Right kidney (tissue), 1 donor: Measurements from ENCODE around the gene SLC7A7.
"Not testable (repeated sequence)": the region's sequence is repeated elsewhere in the genome, so short reads cannot be mapped to it uniquely, and the experiment has no call there.

Source experiments
- DNase-seq: peaks from one replicate; pipeline ENCODE4 v3.0.0-alpha.2; 2016

SLC7A7 gene

GRCh38 chr14:22844221-22845102, 29.2 kb upstream of the SLC7A7 start:
- no peak for DNase-seq

DNA sequence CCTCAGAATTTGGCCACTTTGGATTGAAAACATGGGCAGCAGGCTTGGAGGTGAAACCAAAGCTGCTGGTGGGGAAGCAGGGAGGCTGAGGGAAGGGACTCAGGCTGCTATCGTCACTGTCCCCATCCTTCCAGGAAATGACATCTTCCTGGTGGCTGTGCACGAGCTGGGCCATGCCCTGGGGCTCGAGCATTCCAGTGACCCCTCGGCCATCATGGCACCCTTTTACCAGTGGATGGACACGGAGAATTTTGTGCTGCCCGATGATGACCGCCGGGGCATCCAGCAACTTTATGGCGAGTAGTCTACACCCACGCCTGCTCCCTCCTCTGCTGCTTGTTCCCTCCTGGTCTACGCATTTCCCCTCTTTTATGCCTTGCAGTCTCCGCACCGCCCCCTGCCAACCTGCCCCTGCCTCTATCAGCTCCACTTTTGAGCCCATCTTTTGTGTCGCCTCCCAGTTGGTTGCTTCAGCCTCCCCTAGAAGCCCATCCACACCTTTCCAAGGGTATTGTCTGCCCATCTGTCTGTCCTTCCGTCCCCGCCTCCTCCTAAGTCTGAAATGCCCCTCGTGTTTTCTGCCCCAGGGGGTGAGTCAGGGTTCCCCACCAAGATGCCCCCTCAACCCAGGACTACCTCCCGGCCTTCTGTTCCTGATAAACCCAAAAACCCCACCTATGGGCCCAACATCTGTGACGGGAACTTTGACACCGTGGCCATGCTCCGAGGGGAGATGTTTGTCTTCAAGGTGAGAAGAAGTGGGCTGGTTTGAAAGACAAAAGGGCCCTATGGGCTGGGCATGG, 28.1 kb upstream of the SLC7A7 start:
- no peak for DNase-seq

DNA sequence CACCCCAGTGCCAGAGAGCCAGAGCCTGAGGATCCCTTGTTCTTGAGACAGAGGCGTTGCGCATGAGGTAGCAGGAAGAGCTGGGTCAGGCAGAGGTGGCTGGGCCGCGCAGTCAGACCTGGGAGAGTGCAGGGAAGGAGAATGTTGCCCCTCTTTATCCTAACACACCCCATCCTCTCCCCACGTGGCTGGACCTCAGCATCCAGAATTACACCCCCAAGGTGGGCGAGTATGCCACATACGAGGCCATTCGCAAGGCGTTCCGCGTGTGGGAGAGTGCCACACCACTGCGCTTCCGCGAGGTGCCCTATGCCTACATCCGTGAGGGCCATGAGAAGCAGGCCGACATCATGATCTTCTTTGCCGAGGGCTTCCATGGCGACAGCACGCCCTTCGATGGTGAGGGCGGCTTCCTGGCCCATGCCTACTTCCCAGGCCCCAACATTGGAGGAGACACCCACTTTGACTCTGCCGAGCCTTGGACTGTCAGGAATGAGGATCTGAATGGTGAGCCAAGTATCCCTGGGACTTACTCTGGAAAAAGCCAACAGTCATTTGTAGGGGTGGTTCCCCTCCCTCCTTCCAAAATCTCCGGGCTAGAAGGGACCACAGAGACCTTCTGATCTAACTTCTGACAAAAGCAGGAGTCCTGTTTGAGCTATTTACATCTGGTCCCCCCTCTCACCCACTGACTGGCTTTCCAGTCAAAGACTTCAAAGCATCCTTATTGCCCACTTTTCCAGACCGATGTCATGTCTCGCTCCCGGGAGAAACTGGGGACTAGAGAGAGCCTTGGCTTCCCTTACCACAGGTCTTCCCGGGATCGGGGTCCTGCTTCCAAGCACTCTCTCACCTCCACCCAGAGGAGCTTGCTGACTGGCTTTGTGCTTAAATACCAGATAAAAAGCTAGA, 27.2 kb upstream of the SLC7A7 start:
- DNase-seq: no peak

- no peak for DNase-seq
Observed at GRCh38 chr14:22841769-22842168, 26.5 kb upstream of the SLC7A7 start.

- no peak for DNase-seq
Observed at GRCh38 chr14:22841311-22841710, 26.1 kb upstream of the SLC7A7 start.

DNA sequence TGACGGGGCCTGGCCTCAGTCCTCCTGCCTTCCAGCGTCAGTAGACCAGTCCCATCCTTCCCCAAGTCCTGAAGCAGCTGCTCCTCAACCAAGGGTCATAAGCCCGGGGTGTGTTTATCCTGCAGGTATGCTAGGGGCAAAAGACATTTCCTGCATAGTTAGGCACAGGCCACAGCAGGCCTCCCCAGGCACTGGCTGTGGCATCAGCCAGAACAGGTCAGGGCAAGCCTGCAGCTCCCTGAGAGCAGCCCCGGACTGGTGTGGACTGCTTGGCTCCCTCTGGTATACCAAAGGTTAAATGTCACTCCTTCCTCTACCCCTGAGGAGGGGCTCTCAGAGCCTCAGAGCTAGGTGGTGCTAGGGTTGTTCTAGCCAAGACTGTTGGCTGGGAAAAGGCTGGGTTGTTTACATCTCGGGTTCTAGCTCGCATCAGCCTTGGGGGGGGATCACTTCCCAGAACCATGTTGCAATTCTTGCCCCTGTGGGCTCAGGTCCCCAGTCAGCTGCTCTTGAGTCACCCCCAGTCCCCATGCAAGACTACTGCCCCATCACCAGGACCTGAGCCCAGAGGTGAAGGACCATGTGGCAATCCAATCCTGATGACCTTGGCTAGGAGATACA, 24.0 kb upstream of the SLC7A7 start:
- DNase-seq: no peak

GRCh38 chr14:22838631-22839041, 23.4 kb upstream of the SLC7A7 start:
- no peak for DNase-seq

GRCh38 chr14:22837750-22838538, 22.7 kb upstream of the SLC7A7 start:
- DNase-seq: no peak

DNA sequence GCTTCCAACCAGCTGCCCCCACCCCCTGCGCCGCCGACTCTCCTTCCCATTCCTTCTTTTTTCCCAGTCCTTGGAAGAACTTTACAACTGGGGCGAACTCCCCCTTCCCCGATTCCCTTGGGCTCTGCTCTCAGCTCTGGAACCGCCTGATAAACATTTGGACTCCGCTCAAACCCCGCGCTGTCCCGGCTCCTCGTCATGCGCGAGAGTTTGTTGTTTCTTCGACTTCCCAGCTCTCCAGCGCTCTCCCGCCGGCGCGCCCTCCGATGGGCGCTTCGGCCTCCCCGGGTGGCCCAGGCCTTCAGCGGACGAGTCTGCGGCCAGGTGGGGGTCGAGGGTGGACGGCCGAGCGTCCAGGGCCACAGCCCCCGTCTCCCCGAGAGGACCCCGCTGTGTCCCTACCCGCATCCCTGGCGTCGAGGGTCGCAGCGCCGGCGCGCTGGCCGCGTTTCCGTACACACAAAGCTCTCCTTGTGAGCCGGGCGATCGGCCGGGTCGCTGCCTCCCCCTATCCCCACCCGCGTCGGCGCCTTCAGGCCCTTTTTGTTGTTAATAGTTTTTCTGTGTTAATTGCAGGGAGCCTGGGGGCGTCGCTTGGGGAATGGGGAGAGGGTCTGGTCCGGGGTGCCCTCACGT, 22.0 kb upstream of the SLC7A7 start:
- DNase-seq: peak; percentile 91

- DNase-seq: peak; percentile 89
Observed at GRCh38 chr14:22836301-22837113, 21.3 kb upstream of the SLC7A7 start, which contains the start of gene MMP14. MMP14 (plus strand) TSS chr14:22836585; CDS start chr14:22836818, 233 bp downstream.

GRCh38 chr14:22835505-22835904, 20.3 kb upstream of the SLC7A7 start:
- no peak for DNase-seq

DNA sequence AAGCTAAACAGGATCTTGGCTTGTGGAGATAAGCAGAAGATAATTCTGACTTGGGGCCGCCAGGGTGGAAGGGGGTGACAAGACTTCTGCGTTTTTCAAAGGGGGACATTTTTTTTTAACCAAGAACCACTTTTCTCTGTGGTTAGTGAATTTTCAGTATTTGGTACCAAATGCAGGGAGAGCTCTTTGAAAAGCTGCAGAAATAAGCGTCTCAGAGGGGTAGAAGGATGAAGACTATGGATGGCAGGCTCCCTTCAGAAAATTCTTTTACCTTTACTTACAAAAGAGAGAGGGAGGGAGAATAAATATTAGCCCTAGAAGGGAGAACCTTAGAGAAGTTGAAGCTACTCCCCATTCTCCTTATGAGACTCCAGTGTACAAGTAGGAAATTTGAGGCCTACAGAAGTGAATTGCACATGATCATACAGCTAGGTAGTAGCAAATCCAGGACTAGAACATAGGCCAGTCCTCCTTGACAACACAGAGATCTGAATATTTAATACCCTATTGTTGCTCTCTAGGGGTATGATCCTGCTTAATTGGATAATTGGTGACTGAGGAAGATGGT, 15.3 kb upstream of the SLC7A7 start:
- no peak for DNase-seq

- peak; percentile 87 for DNase-seq
Observed at GRCh38 chr14:22829661-22830442, 14.6 kb upstream of the SLC7A7 start, which contains the start of gene MRPL52. MRPL52 (plus strand) TSS chr14:22829887; CDS start chr14:22829913, 26 bp downstream.

DNA sequence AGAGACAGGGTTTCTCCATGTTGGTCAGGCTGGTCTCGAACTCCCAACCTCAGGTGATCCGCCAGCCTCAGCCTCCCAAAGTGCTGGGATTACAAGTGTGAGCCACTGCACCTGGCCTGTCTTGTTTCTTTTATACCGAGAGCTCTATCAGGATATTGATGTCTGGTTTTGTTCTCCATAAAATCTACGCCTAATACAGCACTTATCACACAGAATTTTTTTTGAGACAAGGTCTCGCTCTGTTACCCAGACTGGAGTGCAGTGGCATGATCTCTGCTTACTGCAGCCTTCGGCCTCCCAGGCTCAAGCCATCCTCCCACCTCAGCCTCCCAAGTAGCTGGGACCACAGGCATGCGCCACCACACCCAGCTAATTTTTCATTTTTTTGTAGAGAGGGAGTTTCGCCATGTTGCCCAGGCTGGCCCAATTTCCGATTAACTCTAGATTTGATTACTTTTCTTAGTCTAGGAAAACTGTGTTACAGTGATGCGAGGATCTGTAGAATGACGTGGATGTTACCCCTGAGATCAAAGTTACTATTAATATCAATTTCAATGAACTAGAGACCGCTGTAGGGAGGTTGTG, 13.9 kb upstream of the SLC7A7 start:
- DNase-seq: not testable (repeated sequence)

DNA sequence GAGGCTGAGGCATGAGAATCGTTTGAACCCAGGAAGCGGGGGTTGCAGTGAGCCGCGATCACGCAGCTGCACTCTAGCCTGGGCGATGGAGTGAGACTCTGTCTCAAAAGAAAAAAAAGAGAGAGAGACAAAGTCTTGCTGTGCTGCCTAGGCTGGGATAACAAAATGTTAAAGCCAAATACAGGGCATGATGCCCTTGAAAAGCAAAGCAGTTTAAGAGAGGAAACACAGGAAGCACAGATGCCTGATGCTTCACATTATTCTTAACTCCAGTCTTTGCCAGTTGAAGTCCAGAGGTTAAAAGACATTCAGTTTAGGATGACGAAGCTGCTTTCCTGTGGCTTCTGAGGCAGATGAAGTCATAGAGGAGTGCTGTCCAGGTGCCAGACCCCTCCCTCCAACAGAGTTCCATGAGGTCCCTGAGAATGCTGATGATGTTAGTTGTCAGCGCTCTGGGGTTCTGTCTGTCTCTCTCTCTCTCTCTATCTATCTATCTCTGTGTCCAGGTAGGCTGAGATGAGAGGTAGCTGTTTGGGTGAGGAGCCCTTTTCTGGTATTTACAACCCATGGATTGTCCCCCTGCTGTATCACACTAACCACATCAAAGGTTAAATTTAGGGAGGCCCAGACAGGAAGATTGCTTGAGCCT, 9.6 kb upstream of the SLC7A7 start:
- no peak for DNase-seq

DNA sequence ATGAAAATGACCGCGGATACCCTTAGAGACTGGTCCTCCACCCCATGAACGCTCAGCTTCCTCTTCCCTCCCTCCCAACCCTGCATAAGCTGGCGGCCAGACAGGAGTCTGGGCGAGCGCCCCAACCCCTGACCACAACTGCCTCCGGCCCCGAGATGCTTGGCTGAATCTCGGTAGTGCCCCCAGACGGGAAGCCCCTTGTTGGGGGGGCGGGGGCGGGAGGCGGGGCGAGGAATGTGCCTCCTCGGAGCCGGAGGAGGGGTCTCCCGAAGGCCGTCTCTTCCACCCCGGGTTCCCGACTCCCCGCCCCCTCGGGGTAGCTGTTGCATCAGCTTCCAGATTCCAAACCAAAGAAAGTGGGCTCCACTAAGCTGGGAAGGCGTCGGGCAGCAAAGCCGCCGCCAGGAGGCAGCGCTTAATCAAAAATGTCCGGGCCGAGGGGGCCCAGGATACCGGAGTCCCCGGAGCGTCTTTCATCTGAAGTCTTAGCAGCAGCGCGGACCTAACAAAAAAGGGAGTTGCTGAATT, 7.4 kb upstream of the SLC7A7 start:
- DNase-seq: peak; percentile 78

DNA sequence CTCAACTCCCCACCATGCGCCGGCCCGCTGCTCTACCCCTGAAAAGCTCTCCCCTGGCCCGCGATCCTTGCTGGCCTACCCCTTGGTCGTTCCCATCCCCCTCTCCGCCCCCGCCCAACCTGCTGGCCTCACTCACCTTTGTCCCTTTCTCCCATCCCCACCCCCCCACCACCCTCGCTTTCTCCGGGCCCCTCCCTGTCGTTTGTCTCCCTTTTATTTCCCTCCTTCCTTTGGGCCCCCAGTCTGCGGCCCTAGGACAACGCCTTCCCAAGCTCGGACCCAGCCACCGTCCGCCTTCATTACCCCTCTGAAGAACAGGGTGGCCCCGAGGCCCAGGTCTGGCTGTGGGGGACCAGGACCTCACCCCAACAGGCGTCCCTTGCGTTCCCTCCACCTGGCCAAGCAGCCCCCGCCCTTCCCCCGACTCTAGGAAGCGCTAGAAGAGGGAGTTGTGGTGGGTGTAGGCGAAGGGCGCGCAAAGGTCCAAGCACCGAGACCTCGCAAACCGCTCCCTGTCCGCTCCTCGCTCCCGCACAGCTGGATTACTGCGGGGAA, 6.9 kb upstream of the SLC7A7 start:
- DNase-seq: peak; percentile 66
